Endothelial cell of umbilical vein (primary cell): Measurements from ENCODE around the gene RELCH. TPM values are rescaled to one million over a fixed set of nuclear protein-coding genes. Genes with fewer than 3 reads are reported as not detected.

Experiments used
- BruUV-seq: library from RNA; stranded (reverse); fragments of 400-500 nt; replicated peaks from 2 replicates; lab custom pipeline; 2021; lab: Mats Ljungman, UMichigan
- CTCF ChIA-PET: fragments of 300-600, 350-600 bp; sonication (Branson Sonifier 250); formaldehyde crosslinking; loops from one replicate; lab custom pipeline; 2021; ENCODE audit warnings: antibody characterized with exemption, inconsistent platforms; lab: Charles Lee
- POLR2A ChIA-PET: fragments of 300-600, 350-600 bp; sonication (Branson Sonifier 250); formaldehyde crosslinking; loops from one replicate; lab custom pipeline; 2021; ENCODE audit warnings: antibody characterized with exemption, inconsistent platforms; lab: Charles Lee
- DNase-seq: peaks from one replicate; pipeline ENCODE4 v3.0.0-alpha.2; 2011; ENCODE audit warnings: low read depth, low spot score
- FAIRE-seq: peaks from 2 replicates; lab custom pipeline; 2011; peaks lifted over from hg19 to GRCh38; lab: Jason Lieb, UNC
- H2AFZ ChIP-seq: 2 replicates; pipeline ENCODE4 v1.6.0; 2012; ENCODE audit warnings: low read depth, low read length, control low read depth, inconsistent platforms
- H3K27ac ChIP-seq: 2 replicates; pipeline ENCODE4 v1.5.1; 2011; ENCODE audit warnings: low read depth, mild to moderate bottlenecking, control low read depth, low read length, moderate library complexity; ENCODE audit not compliant: insufficient read depth
- H3K27me3 ChIP-seq, 2 experiments: 2 replicates each; pipeline versions ENCODE4 v1.6.0 to v1.6.1; 2011; ENCODE audit warnings: low read length in 2 of 2, mixed read lengths in 1 of 2; ENCODE audit not compliant: control insufficient read depth in 2 of 2, insufficient read depth in 2 of 2
- H3K36me3 ChIP-seq, 2 experiments: 2 replicates in 1 of 2; 3 replicates in 1 of 2; pipeline ENCODE4 v1.5.1; 2011; ENCODE audit warnings: low read length in 2 of 2, mild to moderate bottlenecking in 1 of 2, moderate library complexity in 1 of 2; ENCODE audit not compliant: control insufficient read depth in 2 of 2, insufficient read depth in 2 of 2; ENCODE audit errors: extremely low read depth in 1 of 2
- H3K4me1 ChIP-seq: 3 replicates; pipeline ENCODE4 v1.5.1; 2011; ENCODE audit warnings: mild to moderate bottlenecking, low read length; ENCODE audit not compliant: control insufficient read depth, insufficient read depth; ENCODE audit errors: extremely low read depth
- H3K4me2 ChIP-seq: 2 replicates; pipeline ENCODE4 v1.6.1; 2011; ENCODE audit warnings: low read length, control low read depth, mixed read lengths; ENCODE audit not compliant: insufficient read depth
- H3K4me3 ChIP-seq, 3 experiments: fragments of 200-600 bp in 1 of 3; sonication (generic), shearing (Covaris generic) in 1 of 3; replicated peaks in 1 of 3; 2 replicates each; pipeline ENCODE4 v1.5.1; 2011 to 2016; ENCODE audit warnings: control low read depth in 3 of 3, low read length in 3 of 3, mild to moderate bottlenecking in 2 of 3, inconsistent platforms in 1 of 3, low read depth in 1 of 3, moderate library complexity in 1 of 3; ENCODE audit not compliant: insufficient read depth in 1 of 3
- H3K79me2 ChIP-seq: 2 replicates; pipeline ENCODE4 v1.6.0; 2012; ENCODE audit warnings: low read length, inconsistent platforms; ENCODE audit not compliant: control insufficient read depth, insufficient read depth
- H3K9ac ChIP-seq: replicated peaks from 2 replicates; pipeline ENCODE3; 2011; ENCODE audit warnings: low read length, control low read depth; ENCODE audit not compliant: insufficient read depth; ENCODE audit errors: extremely low read depth
- H3K9me1 ChIP-seq: replicated peaks from 3 replicates; pipeline ENCODE4 v1.6.0; 2011; ENCODE audit warnings: mild to moderate bottlenecking, low read length; ENCODE audit not compliant: control insufficient read depth, insufficient read depth; ENCODE audit errors: extremely low read depth
- H3K9me3 ChIP-seq: replicated peaks from 2 replicates; pipeline ENCODE4 v1.5.1; 2012; ENCODE audit warnings: low read length, inconsistent platforms; ENCODE audit not compliant: control insufficient read depth, insufficient read depth
- H4K20me1 ChIP-seq: replicated peaks from 2 replicates; pipeline ENCODE3; 2011; ENCODE audit warnings: mild to moderate bottlenecking, low read length; ENCODE audit not compliant: control insufficient read depth, insufficient read depth; ENCODE audit errors: extremely low read depth
- EZH2 ChIP-seq: IDR thresholded peaks from 2 replicates; pipeline ENCODE4 v1.6.1; 2012; ENCODE audit warnings: borderline replicate concordance, low read depth, mild to moderate bottlenecking, moderate library complexity, low read length, inconsistent platforms; ENCODE audit not compliant: severe bottlenecking
- FOS ChIP-seq: IDR thresholded peaks from 2 replicates; pipeline ENCODE4 v1.6.1; 2011; ENCODE audit warnings: mild to moderate bottlenecking, low read length, moderate library complexity, borderline replicate concordance; ENCODE audit not compliant: insufficient read depth
- GATA2 ChIP-seq: IDR thresholded peaks from 2 replicates; pipeline ENCODE4 v1.7.0; 2011; ENCODE audit warnings: low read depth, mild to moderate bottlenecking, moderate library complexity, mixed read lengths, low read length; ENCODE audit not compliant: insufficient read length, insufficient read depth
- JUN ChIP-seq: IDR thresholded peaks from 2 replicates; pipeline ENCODE4 v1.6.1; 2011; ENCODE audit warnings: borderline replicate concordance, low read depth; ENCODE audit not compliant: insufficient read length, insufficient read depth
- MAX ChIP-seq: IDR thresholded peaks from 2 replicates; pipeline ENCODE4 v1.6.1; 2011; ENCODE audit not compliant: insufficient read depth, insufficient read length
- MYC ChIP-seq: IDR thresholded peaks from one replicate; pipeline ENCODE4 v1.6.1; 2011; ENCODE audit warnings: mild to moderate bottlenecking, low read depth, low read length
- POLR2A ChIP-seq: IDR thresholded peaks from 2 replicates; pipeline ENCODE4 v1.6.1; 2012; ENCODE audit warnings: low read depth, mild to moderate bottlenecking, control low read depth, low read length
- POLR2AphosphoS5 ChIP-seq: IDR thresholded peaks from 2 replicates; pipeline ENCODE4 v1.6.1; 2012; ENCODE audit warnings: low read depth, mild to moderate bottlenecking, control low read depth, low read length, moderate library complexity; ENCODE audit not compliant: insufficient read depth
- dilution Hi-C: fragments of 300-500 bp; cut with MboI; formaldehyde crosslinking; loops from one replicate; pipeline ENCODE4 v1.15.0; 2019; ENCODE audit warnings: low sequenced_read_pairs; ENCODE audit not compliant: extremely low pct_ligation_motif_present
- intact Hi-C: fragments of 100-400 bp; cut with micrococcal nuclease; formaldehyde crosslinking; loops from one replicate; pipeline ENCODE4 v1.10.0; 2022
- polyA plus RNA-seq, 4 experiments: library from polyadenylated mRNA; depleted of rRNA in 3 of 4; stranded (reverse) in 3 of 4; unstranded in 1 of 4; fragments of >200 nt; gene quantifications; 2 replicates each; pipeline versions ENCODE4 v1.2.1 to v1.2.3, GENCODE V29; 2011 to 2012; ENCODE audit warnings: missing spikeins in 1 of 4
- total RNA-seq: library from RNA; stranded (reverse); gene quantifications from 2 replicates; pipeline ENCODE4 v1.2.3, GENCODE V29; 2021
- TF ChIP-seq, protein P1 (sequence below), 2 donors: IDR thresholded peaks; 1 replicate in 1 of 2; 2 replicates in 1 of 2; pipeline ENCODE4 v1.5.1; 2011; ENCODE audit warnings: low read length in 2 of 2, mild to moderate bottlenecking in 2 of 2, moderate library complexity in 2 of 2, control low read depth in 1 of 2, inconsistent platforms in 1 of 2, low read depth in 1 of 2; ENCODE audit not compliant: insufficient read depth in 1 of 2; ENCODE audit errors: extremely low read depth in 1 of 2

RELCH gene
- total and polyA plus RNA-seq, 2 donors (not counting 3 experiments of a cell fraction or from before 2014, with no cell fraction given) = 6.6 to 25.2 TPM

GRCh38 chr18:62312851-62313250 is 125.8 kb downstream of the RELCH start:
- Histone ChIP-seq H3K9ac (no peak overlapping the region), H3K9me3 (no peaks in the 10 kb centered on the region), H3K36me3 (peaks cover 3 to 4% of the 10 kb centered on the region in 2 experiments), H3K27ac (no peak overlapping the region), H4K20me1 (no peaks in the 10 kb centered on the region), H3K4me1 (no peaks in the 10 kb centered on the region), H3K79me2 (no peaks in the 10 kb centered on the region), H3K4me3 (no peak overlapping the region), H2AFZ (no peak overlapping the region), H3K4me2 (no peak overlapping the region), H3K27me3 (no peaks in the 10 kb centered on the region), H3K9me1 (no peaks in the 10 kb centered on the region)
- no peak for DNase-seq
- intact Hi-C loops = no loop called here
- no peak for FAIRE-seq
- dilution Hi-C loops = no loop called here
- BruUV-seq = no TSS peak
- ChIA-PET CTCF (no interaction called here), POLR2A (no interaction called here)
- TF ChIP-seq, protein P1, sequence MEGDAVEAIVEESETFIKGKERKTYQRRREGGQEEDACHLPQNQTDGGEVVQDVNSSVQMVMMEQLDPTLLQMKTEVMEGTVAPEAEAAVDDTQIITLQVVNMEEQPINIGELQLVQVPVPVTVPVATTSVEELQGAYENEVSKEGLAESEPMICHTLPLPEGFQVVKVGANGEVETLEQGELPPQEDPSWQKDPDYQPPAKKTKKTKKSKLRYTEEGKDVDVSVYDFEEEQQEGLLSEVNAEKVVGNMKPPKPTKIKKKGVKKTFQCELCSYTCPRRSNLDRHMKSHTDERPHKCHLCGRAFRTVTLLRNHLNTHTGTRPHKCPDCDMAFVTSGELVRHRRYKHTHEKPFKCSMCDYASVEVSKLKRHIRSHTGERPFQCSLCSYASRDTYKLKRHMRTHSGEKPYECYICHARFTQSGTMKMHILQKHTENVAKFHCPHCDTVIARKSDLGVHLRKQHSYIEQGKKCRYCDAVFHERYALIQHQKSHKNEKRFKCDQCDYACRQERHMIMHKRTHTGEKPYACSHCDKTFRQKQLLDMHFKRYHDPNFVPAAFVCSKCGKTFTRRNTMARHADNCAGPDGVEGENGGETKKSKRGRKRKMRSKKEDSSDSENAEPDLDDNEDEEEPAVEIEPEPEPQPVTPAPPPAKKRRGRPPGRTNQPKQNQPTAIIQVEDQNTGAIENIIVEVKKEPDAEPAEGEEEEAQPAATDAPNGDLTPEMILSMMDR (IDR thresholded peaks at IDR 0.05; ENCODE audit: extremely low read depth in 1 of 2, insufficient read depth in 1 of 2, low read depth in 1 of 2, low read length in 2 of 2) = no peak
- no peak for TF ChIP-seq GATA2
- TF ChIP-seq POLR2A = no peak
- TF ChIP-seq EZH2 = no peak
- no peak for TF ChIP-seq MYC
- TF ChIP-seq MAX = no peak
- no peak for TF ChIP-seq POLR2AphosphoS5
- TF ChIP-seq JUN = no peak
- TF ChIP-seq FOS = no peak
